C4-2B (cell line): ENCODE results near the gene LRRC18.

Source experiments
- H3K27ac ChIP-seq: fragments of 450-650 bp; 2 replicates; pipeline ENCODE4 v1.5.1; 2017
- ZFX ChIP-seq: fragments of 450-650 bp; IDR thresholded peaks from 2 replicates; pipeline ENCODE4 v1.6.1; 2017
- TF ChIP-seq, protein P1 (sequence below): fragments of 450-650 bp; conservative IDR thresholded peaks from 2 replicates; pipeline ENCODE4 v1.5.1; 2017; ENCODE audit warnings: mild to moderate bottlenecking

The LRRC18 gene

DNA sequence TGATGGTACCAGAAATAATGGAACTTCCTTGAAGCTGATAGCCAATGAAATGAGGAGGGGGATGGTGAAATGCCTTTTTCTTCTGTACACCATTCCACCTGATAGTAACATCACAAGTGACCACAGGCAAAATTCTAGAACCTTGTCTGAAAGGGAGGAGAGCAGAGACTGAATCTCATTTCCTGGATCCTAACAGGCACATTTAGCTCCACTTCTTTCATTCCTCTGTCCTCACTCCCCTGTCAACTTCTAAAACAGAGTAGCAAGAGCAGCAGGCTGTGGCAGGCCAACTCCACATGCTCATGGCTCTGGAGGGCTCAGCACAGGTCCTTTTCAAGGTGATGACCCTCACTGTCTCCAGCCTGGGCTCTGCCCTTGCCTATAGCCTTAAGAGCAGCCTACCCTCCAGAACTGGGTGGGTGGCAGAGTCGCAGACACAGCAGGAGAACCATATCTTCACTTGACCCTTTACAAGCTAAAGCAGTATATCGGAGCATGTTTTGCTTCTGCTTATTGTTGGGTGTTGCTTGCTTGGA lies at the start of gene LRRC18:
LRRC18 (minus strand) TSS at position 51 of the 536 bp plus-strand sequence. CDS start 25,685 bp downstream, outside the sequence.
- TF ChIP-seq ZFX = no peak
- TF ChIP-seq, protein P1, sequence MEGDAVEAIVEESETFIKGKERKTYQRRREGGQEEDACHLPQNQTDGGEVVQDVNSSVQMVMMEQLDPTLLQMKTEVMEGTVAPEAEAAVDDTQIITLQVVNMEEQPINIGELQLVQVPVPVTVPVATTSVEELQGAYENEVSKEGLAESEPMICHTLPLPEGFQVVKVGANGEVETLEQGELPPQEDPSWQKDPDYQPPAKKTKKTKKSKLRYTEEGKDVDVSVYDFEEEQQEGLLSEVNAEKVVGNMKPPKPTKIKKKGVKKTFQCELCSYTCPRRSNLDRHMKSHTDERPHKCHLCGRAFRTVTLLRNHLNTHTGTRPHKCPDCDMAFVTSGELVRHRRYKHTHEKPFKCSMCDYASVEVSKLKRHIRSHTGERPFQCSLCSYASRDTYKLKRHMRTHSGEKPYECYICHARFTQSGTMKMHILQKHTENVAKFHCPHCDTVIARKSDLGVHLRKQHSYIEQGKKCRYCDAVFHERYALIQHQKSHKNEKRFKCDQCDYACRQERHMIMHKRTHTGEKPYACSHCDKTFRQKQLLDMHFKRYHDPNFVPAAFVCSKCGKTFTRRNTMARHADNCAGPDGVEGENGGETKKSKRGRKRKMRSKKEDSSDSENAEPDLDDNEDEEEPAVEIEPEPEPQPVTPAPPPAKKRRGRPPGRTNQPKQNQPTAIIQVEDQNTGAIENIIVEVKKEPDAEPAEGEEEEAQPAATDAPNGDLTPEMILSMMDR = no peak
- H3K27ac ChIP-seq = no peak within 1 kb of the TSS

DNA sequence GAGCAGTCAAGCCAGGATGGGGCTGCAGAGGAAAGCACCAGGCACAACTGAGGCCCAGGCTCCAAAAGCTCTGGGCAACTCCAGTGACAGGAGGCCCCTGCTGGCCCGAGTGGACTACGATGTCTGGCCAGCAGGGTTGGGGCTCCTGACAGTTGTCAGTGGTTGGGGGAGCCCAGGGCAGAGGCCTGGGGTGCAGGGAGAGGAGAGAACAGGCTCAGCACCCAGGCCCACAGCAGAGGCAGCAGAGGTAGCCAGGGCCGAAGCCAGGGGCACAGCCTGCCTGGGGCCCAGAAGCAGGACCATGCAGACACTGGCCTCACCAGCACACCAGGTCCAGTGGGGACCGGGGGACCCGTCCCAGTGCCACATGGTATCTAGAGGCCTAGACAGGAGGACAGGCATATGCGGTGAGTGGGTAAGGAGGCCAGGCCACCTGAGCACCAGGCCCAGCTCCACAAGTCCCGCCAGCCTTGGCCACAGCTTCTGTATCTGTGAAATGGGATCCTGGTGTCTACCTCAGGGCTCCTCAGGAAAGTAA lies 46.0 kb upstream of the LRRC18 start:
- TF ChIP-seq, protein P1 = no peak
- no peak for TF ChIP-seq ZFX

DNA sequence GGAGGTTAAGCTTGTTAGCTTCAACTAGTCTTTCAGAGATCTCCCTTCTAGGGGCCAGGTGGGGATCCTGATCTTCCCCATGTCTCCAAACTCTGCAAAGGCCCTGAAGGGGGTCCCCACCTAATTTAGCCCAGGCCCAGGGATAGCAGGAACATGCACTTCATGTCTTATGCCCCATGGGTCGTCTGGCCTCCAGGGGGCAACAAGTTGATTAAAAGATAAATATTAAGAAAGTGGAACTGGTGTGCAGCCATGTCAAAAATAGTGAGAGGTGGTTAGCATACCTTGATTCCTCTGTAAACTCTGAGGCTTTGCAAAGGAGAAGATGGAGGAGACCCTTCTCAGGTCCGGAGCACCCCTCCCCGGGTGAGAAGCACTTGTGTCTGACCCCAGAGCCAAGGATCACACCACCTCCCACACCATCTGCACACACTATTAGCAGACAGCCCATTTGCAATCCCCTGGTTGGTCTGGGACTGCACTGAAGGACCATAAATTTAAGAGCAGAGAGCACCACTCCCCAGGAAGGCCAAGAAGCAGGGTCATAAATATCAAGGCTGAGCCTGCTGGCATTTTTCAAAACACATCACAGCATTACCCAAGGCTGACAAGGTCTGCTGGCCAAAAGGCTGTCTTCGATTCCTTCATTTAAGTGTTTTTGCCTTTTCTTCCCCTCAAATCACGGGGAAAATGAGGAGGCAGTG lies 44.2 kb upstream of the LRRC18 start:
- no peak for TF ChIP-seq ZFX
- TF ChIP-seq, protein P1 = no peak
- H3K27ac ChIP-seq = no peak overlapping the region

More for the DNA sequence above, 46.0 kb upstream of the LRRC18 start:
- no peak overlapping the region for H3K27ac ChIP-seq

GRCh38 chr10:48982584-48982983 lies 42.9 kb upstream of the LRRC18 start:
- H3K27ac ChIP-seq = no peak overlapping the region
- TF ChIP-seq, protein P1 = no peak
- no peak for TF ChIP-seq ZFX

GRCh38 chr10:48981310-48981907 lies 41.8 kb upstream of the LRRC18 start:
- TF ChIP-seq, protein P1 = peak; percentile 96
- TF ChIP-seq ZFX = no peak
- H3K27ac ChIP-seq = no peak overlapping the region

GRCh38 chr10:48978318-48978717 lies 38.7 kb upstream of the LRRC18 start:
- H3K27ac ChIP-seq = no peak overlapping the region
- TF ChIP-seq, protein P1 = no peak
- no peak for TF ChIP-seq ZFX

GRCh38 chr10:48976196-48976595 lies 36.6 kb upstream of the LRRC18 start:
- H3K27ac ChIP-seq = no peak overlapping the region
- TF ChIP-seq, protein P1 = peak; percentile 57
- no peak for TF ChIP-seq ZFX
